Parathyroid adenoma (tissue), 2 donors: ENCODE data around the gene TMEM165.

Experiments
- H2AFZ ChIP-seq: fragments of 300-600 bp; sonication (generic); one replicate; pipeline ENCODE4 v1.7.0; 2017; ENCODE audit warnings: antibody characterized with exemption, mild to moderate bottlenecking
- H3K27ac ChIP-seq: fragments of 300-600 bp; sonication (generic); one replicate; pipeline ENCODE4 v1.7.0; 2017
- H3K27me3 ChIP-seq: fragments of 300-600 bp; sonication (generic); one replicate; pipeline ENCODE4 v1.7.0; 2017; ENCODE audit warnings: low read length; ENCODE audit not compliant: control insufficient read depth, insufficient read depth
- H3K36me3 ChIP-seq: fragments of 300-600 bp; sonication (generic); one replicate; pipeline ENCODE4 v1.7.0; 2017; ENCODE audit warnings: low read length; ENCODE audit not compliant: control insufficient read depth, insufficient read depth
- H3K4me1 ChIP-seq: fragments of 300-600 bp; sonication (generic); one replicate; pipeline ENCODE4 v1.7.0; 2017; ENCODE audit warnings: control low read depth
- H3K4me2 ChIP-seq: fragments of 300-600 bp; sonication (generic); one replicate; pipeline ENCODE4 v1.7.0; 2017; ENCODE audit warnings: low read length
- H3K4me3 ChIP-seq: fragments of 300-600 bp; sonication (generic); one replicate; pipeline ENCODE4 v1.7.0; 2017; ENCODE audit warnings: low read depth, low read length
- H3K79me2 ChIP-seq: fragments of 300-600 bp; sonication (generic); one replicate; pipeline ENCODE4 v1.7.0; 2017; ENCODE audit warnings: control low read depth
- H3K9ac ChIP-seq: fragments of 300-600 bp; sonication (generic); one replicate; pipeline ENCODE4 v1.7.0; 2017; ENCODE audit warnings: mild to moderate bottlenecking
- H3K9me3 ChIP-seq: fragments of 300-600 bp; sonication (generic); one replicate; pipeline ENCODE4 v1.7.0; 2017; ENCODE audit warnings: low read length; ENCODE audit not compliant: control insufficient read depth
- TF ChIP-seq, protein P1 (sequence below): fragments of 300-600 bp; sonication (generic); IDR thresholded peaks from one replicate; pipeline ENCODE4 v1.7.0; 2017; ENCODE audit warnings: antibody characterized with exemption, mild to moderate bottlenecking
- donor health status: primary hyperparathyroidism.

TMEM165 gene

GRCh38 chr4:55396308-55397125, 760 bp downstream of the TMEM165 start:
- Histone ChIP-seq H3K4me3 (peak overlapping the region; percentile 77), H3K79me2 (peaks cover 13% of the 10 kb centered on the region), H3K36me3 (no peaks in the 10 kb centered on the region), H3K9ac (peak overlapping the region; percentile 93), H3K27ac (peak overlapping the region; percentile 88), H2AFZ (peak overlapping the region; percentile 89), H3K4me1 (peaks cover 3% of the 10 kb centered on the region), H3K27me3 (no peaks in the 10 kb centered on the region), H3K9me3 (no peaks in the 10 kb centered on the region), H3K4me2 (peak overlapping the region; percentile 95)
- TF ChIP-seq, protein P1, sequence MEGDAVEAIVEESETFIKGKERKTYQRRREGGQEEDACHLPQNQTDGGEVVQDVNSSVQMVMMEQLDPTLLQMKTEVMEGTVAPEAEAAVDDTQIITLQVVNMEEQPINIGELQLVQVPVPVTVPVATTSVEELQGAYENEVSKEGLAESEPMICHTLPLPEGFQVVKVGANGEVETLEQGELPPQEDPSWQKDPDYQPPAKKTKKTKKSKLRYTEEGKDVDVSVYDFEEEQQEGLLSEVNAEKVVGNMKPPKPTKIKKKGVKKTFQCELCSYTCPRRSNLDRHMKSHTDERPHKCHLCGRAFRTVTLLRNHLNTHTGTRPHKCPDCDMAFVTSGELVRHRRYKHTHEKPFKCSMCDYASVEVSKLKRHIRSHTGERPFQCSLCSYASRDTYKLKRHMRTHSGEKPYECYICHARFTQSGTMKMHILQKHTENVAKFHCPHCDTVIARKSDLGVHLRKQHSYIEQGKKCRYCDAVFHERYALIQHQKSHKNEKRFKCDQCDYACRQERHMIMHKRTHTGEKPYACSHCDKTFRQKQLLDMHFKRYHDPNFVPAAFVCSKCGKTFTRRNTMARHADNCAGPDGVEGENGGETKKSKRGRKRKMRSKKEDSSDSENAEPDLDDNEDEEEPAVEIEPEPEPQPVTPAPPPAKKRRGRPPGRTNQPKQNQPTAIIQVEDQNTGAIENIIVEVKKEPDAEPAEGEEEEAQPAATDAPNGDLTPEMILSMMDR = no peak

GRCh38 chr4:55397126-55397436, 1.3 kb downstream of the TMEM165 start:
- peaks cover 13% of the 10 kb centered on the region for H3K79me2 ChIP-seq
- peaks cover 3% of the 10 kb centered on the region for H3K4me1 ChIP-seq
- H3K9me3 ChIP-seq = no peaks in the 10 kb centered on the region
- H3K36me3 ChIP-seq = no peaks in the 10 kb centered on the region
- TF ChIP-seq, protein P1 = no peak
- peak overlapping the region; percentile 77 for H3K4me3 ChIP-seq
- no peaks in the 10 kb centered on the region for H3K27me3 ChIP-seq
- peak overlapping the region; percentile 88 for H3K27ac ChIP-seq
- H2AFZ ChIP-seq = no peak overlapping the region
- H3K4me2 ChIP-seq = peak overlapping the region; percentile 95
- H3K9ac ChIP-seq = no peak overlapping the region

DNA sequence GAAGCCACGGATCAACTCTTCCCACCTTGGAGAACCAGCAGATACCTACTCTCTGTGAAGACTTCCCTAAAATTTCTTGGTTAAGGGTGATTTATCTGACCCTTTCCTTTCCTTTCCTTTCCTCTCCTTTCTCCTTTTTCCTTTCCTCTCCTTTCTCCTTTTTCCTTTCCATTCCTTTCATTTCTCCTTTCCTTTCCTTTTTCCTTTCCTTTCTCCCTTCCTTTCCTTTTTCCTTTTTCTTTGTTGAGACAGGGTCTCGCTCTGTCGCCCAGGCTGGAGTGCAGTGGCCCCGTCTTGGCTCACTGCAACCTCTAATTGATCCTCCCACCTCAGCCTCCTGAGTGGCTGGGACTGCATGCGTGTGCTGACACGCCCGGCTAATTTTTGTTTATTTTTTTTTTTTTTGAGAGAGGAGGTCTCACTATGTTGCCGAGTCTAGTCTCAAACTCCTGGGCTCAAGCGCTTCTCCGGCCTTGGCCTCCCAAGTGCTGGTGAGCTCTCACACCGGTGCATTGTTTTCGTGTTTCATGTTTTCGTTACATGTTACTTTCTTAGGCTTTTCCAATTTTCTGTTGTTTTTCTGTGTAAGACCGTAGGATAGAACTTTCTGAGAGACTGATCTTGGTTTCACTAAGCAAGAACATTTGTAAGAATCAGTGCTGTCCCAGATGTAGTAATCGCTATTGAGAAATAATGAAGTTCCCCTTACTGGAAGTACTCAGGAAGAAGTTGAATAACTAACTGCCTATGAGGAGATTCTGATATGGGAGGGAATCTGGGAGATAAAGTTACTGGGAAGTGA, 2.0 kb downstream of the TMEM165 start:
- no peaks in the 10 kb centered on the region for H3K9me3 ChIP-seq
- TF ChIP-seq, protein P1 = no peak
- H3K27me3 ChIP-seq = no peaks in the 10 kb centered on the region
- no peaks in the 10 kb centered on the region for H3K36me3 ChIP-seq
- H3K4me3 ChIP-seq = peak overlapping the region; percentile 22
- peak overlapping the region; percentile 88 for H3K27ac ChIP-seq
- no peak overlapping the region for H3K9ac ChIP-seq
- H3K4me2 ChIP-seq = peak overlapping the region; percentile 33
- peaks cover 3% of the 10 kb centered on the region for H3K4me1 ChIP-seq
- peaks cover 13% of the 10 kb centered on the region for H3K79me2 ChIP-seq
- H2AFZ ChIP-seq = no peak overlapping the region

- Histone ChIP-seq H3K4me1 (peaks cover 3% of the 10 kb centered on the region), H3K4me3 (no peak overlapping the region), H3K79me2 (peaks cover 16% of the 10 kb centered on the region), H3K27ac (no peak overlapping the region), H3K9me3 (no peaks in the 10 kb centered on the region), H3K4me2 (peak overlapping the region; percentile 19), H2AFZ (no peak overlapping the region), H3K27me3 (no peaks in the 10 kb centered on the region), H3K9ac (no peak overlapping the region), H3K36me3 (no peaks in the 10 kb centered on the region)
- TF ChIP-seq, protein P1 = no peak
These were observed 2.7 kb downstream of the TMEM165 start for GRCh38 chr4:55398461-55398860.
